Measurements from ENCODE around the gene TMEM63C.

DNA sequence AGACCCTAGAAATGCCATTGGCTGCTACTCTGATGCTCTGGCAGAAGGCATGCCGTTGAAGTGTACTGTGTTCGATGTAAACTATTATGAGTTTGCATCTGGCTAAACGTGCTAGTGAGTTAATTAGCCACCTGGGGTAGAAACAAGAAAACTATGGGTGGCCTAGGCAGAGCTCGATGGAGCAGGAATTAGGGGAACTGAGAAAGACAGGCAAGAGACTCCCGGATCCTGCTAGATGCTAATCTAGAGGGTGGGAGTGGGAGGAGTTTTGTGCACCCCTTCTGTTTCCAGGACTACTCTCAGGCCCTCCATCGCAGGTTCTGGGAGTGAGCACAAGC lies 32.0 kb downstream of the TMEM63C start:
- TF ChIP-seq, protein P1, sequence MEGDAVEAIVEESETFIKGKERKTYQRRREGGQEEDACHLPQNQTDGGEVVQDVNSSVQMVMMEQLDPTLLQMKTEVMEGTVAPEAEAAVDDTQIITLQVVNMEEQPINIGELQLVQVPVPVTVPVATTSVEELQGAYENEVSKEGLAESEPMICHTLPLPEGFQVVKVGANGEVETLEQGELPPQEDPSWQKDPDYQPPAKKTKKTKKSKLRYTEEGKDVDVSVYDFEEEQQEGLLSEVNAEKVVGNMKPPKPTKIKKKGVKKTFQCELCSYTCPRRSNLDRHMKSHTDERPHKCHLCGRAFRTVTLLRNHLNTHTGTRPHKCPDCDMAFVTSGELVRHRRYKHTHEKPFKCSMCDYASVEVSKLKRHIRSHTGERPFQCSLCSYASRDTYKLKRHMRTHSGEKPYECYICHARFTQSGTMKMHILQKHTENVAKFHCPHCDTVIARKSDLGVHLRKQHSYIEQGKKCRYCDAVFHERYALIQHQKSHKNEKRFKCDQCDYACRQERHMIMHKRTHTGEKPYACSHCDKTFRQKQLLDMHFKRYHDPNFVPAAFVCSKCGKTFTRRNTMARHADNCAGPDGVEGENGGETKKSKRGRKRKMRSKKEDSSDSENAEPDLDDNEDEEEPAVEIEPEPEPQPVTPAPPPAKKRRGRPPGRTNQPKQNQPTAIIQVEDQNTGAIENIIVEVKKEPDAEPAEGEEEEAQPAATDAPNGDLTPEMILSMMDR (IDR thresholded peaks at IDR 0.05), result no peak
- no peak for TF ChIP-seq POLR2A (IDR thresholded peaks at IDR 0.05)
